SK-MEL-5 (cell line): ENCODE data around the gene HIF1A. TPM values are rescaled to one million over a fixed set of nuclear protein-coding genes. Genes with fewer than 3 reads are reported as not detected.
"Not testable (repeated sequence)": the region's sequence is repeated elsewhere in the genome, so short reads cannot be mapped to it uniquely, and the experiment has no call there.

Experiments used
- DNase-seq: peaks from one replicate; pipeline ENCODE4 v3.0.0-alpha.2; 2016; ENCODE audit warnings: low read depth, low spot score
- in situ Hi-C: cut with HindIII; loops from 2 replicates; pipeline ENCODE4 v1.10.0; 2016; ENCODE audit warnings: low sequenced_read_pairs, high pct_unique_total_duplicates, low pct_unique_long_range_greater_than_20kb
- total RNA-seq: library from RNA; depleted of rRNA; stranded (reverse); fragments of >200 nt; shearing (Covaris generic); gene quantifications from 2 replicates; pipeline ENCODE4 v1.2.3, GENCODE V29; 2014

The HIF1A gene
- total RNA-seq, 1 experiment from 2014 or later, result 79.5 TPM

DNA sequence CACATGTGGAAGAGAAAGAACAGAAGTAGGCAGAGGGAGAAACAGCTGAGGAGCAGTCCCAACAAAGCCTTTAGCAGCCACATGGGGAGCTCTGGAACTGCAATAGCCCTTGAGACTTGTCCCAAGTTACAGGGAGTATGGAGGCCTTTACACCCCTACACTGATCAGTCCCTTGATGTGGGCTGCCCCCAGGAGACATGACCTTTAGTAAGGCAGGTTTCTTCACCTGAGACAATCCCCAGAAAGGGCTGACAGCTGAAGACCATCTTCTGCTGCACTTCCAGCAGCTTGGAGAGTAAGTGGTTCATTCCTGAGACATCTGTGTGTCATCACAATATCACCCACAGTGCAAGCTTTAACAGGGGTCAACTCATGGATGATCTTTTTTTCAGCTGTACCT, 58.3 kb downstream of the HIF1A start:
- no peak for DNase-seq
- in situ Hi-C loops, result no loop called here

GRCh38 chr14:61754627-61755381, 59.5 kb downstream of the HIF1A start:
- DNase-seq, result no peak
- in situ Hi-C loops, result no loop called here

DNA sequence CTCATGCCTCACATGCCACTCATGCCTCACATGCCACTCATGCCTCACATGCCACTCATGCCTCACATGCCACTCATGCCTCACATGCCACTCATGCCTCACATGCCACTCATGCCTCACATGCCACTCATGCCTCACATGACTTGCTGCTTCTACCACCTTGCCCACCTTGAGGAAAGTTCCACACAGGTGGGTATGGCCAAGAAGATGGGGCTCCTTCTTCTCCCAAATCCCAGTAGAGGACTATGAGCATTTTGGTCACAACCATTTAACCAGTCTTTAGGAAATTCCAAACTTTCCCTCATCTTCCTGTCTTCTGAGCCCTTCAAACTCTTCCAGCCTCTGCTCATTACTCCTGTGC, 60.0 kb downstream of the HIF1A start:
- DNase-seq, in situ Hi-C loops: not testable (repeated sequence)

- DNase-seq, result no peak
- in situ Hi-C loops, result no loop called here
Measured at GRCh38 chr14:61756135-61756534, 60.8 kb downstream of the HIF1A start.

DNA sequence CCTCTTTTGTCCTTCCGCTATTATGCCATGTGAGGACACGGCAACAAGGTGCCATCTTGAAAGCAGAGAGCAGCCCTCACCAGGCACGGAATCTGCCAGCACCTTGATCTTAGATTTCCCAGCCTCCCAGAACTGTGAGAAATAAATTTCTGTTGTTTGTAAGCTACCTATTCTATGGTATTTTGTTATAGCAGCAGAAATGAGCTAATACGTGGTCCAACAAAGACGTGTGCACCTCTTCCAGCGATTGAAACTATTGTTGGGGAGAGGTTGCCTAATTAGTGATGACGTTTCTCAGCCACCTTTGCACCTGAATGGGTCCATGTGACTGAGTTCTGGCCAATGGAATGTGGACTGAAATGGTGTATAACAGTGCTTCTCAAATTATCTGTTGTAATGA, 64.6 kb downstream of the HIF1A start:
- no peak for DNase-seq
- in situ Hi-C loops, result no loop called here

- DNase-seq, result no peak
- in situ Hi-C loops, result no loop called here
Measured at GRCh38 chr14:61761557-61761956, 66.2 kb downstream of the HIF1A start.

GRCh38 chr14:61761959-61762786, 66.9 kb downstream of the HIF1A start, which contains the start of gene SNAPC1:
Gene SNAPC1, plus strand, starts transcription at chr14:61762420. Its CDS starts 41 bp downstream, at chr14:61762461.
- DNase-seq, result peak; percentile 98
- in situ Hi-C loops, result no loop called here

- in situ Hi-C loops, result no loop called here
- no peak for DNase-seq
Measured at GRCh38 chr14:61764342-61765122, 69.2 kb downstream of the HIF1A start.

GRCh38 chr14:61765225-61765943, 70.1 kb downstream of the HIF1A start:
- in situ Hi-C loops, result no loop called here
- DNase-seq, result no peak

GRCh38 chr14:61766151-61766550, 70.8 kb downstream of the HIF1A start:
- no peak for DNase-seq
- in situ Hi-C loops, result no loop called here

DNA sequence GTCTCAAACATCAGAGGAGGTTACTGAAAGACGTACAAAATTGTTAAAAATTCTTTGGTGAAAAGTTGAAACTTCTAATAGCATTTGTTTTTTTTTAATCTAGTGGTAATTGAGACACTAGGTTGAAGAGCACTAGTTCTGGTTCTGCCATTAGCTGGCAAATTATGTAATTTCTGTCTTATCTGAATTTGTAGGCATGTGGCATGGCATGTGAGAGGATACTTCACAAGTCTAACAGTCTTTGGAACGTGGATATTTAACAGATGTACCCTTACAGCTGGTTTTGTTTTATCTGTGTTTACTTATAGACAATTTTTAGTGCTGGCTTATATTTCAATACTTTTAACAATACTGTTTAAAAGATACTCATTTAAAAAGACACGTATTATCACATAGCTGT, 72.9 kb downstream of the HIF1A start:
- in situ Hi-C loops, result no loop called here
- DNase-seq, result no peak

- in situ Hi-C loops, result no loop called here
- no peak for DNase-seq
Measured at GRCh38 chr14:61769893-61770292, 74.6 kb downstream of the HIF1A start.

DNA sequence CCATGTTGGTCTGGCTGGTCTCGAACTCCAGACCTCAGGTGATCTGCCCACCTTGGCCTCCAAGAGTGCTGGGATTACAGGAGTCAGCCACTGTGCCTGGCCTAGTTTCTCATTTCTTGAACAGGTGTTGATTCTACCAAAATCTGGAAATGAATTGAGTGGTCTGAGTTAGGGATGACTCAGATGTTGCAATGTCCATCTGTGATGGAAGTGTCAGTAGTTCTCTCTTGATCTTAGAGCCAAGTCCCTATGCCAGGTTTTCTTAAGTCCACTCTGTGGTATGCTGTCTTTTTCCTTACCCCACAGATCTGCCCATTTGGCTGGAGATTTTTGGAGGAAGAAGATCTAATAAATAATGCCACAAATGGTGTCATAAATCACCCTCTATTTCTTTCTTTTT, 79.5 kb downstream of the HIF1A start:
- in situ Hi-C loops, result no loop called here
- no peak for DNase-seq

- no peak for DNase-seq
- in situ Hi-C loops, result no loop called here
Measured at GRCh38 chr14:61780125-61780524, 84.8 kb downstream of the HIF1A start.

- in situ Hi-C loops, result no loop called here
- no peak for DNase-seq
Measured at GRCh38 chr14:61797309-61797708, 102.0 kb downstream of the HIF1A start.
